Measurements from ENCODE around the gene POLDIP2.

- TF ChIP-seq, protein P1, sequence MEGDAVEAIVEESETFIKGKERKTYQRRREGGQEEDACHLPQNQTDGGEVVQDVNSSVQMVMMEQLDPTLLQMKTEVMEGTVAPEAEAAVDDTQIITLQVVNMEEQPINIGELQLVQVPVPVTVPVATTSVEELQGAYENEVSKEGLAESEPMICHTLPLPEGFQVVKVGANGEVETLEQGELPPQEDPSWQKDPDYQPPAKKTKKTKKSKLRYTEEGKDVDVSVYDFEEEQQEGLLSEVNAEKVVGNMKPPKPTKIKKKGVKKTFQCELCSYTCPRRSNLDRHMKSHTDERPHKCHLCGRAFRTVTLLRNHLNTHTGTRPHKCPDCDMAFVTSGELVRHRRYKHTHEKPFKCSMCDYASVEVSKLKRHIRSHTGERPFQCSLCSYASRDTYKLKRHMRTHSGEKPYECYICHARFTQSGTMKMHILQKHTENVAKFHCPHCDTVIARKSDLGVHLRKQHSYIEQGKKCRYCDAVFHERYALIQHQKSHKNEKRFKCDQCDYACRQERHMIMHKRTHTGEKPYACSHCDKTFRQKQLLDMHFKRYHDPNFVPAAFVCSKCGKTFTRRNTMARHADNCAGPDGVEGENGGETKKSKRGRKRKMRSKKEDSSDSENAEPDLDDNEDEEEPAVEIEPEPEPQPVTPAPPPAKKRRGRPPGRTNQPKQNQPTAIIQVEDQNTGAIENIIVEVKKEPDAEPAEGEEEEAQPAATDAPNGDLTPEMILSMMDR (IDR thresholded peaks at IDR 0.05; ENCODE audit: insufficient read depth, low read length, poor library complexity, severe bottlenecking), result no peak
- no peak for TF ChIP-seq EZH2phosphoT487 (conservative IDR thresholded peaks at IDR 0.05; ENCODE audit: low read length)
Observed at GRCh38 chr17:28313841-28314240, 43.5 kb downstream of the POLDIP2 start.
